PC-3 (cell line): Measurements from ENCODE around the gene MAP7. TPM values are rescaled to one million over a fixed set of nuclear protein-coding genes. Genes with fewer than 3 reads are reported as not detected.

Experiments used
- ATAC-seq: fragments of 200-7000 bp; cut with Tn5 transposase; 2 replicates; pipeline ENCODE4 v1.9.1; 2020; ENCODE audit warnings: mild to moderate bottlenecking, moderate library complexity
- BruUV-seq: library from RNA; stranded (reverse); fragments of 400-500 nt; replicated peaks from 2 replicates; lab custom pipeline; 2021; lab: Mats Ljungman, UMichigan
- CTCF ChIA-PET: fragments of 300-600 bp; sonication (Branson Sonifier 250); formaldehyde crosslinking; loops from one replicate; lab custom pipeline; 2022; ENCODE audit warnings: antibody characterized with exemption; lab: Charles Lee
- POLR2A ChIA-PET: fragments of 300-600 bp; sonication (Branson Sonifier 250); formaldehyde crosslinking; loops from one replicate; lab custom pipeline; 2022; ENCODE audit warnings: antibody characterized with exemption; ENCODE audit not compliant: unreplicated experiment; lab: Charles Lee
- DNase-seq: peaks from one replicate; pipeline ENCODE4 v3.0.0-alpha.2; 2015
- H2AFZ ChIP-seq: fragments of 300-600 bp; sonication (generic); 2 replicates; pipeline ENCODE4 v1.6.0; 2016; ENCODE audit warnings: antibody characterized with exemption, low read length
- H3F3A ChIP-seq: fragments of 300-600 bp; sonication (generic); one replicate; pipeline ENCODE4 v1.6.0; 2017; ENCODE audit warnings: antibody characterized with exemption, low read length, control low read depth, mild to moderate bottlenecking; ENCODE audit not compliant: unreplicated experiment
- H3K27ac ChIP-seq: fragments of 300-600 bp; sonication (generic); 2 replicates; pipeline ENCODE4 v1.5.1; 2016; ENCODE audit warnings: mild to moderate bottlenecking, low read length
- H3K27me3 ChIP-seq: fragments of 300-600 bp; sonication (generic); 2 replicates; pipeline ENCODE4 v1.6.1; 2016; ENCODE audit warnings: low read length, mixed read lengths
- H3K36me3 ChIP-seq: fragments of 300-600 bp; sonication (generic); 2 replicates; pipeline ENCODE4 v1.6.1; 2016; ENCODE audit warnings: low read depth, mixed run types, low read length, mixed read lengths
- H3K4me1 ChIP-seq: fragments of 300-600 bp; sonication (generic); 2 replicates; pipeline ENCODE4 v1.5.1; 2016; ENCODE audit warnings: low read length; ENCODE audit not compliant: insufficient read depth
- H3K4me2 ChIP-seq: fragments of 300-600 bp; sonication (generic); 2 replicates; pipeline ENCODE4 v1.6.0; 2016; ENCODE audit warnings: low read length
- H3K4me3 ChIP-seq: fragments of 300-600 bp; sonication (generic); 2 replicates; pipeline ENCODE4 v1.5.1; 2016; ENCODE audit warnings: mild to moderate bottlenecking, low read length, mixed read lengths
- H3K79me2 ChIP-seq: fragments of 300-600 bp; sonication (generic); 2 replicates; pipeline ENCODE4 v1.6.1; 2017; ENCODE audit warnings: low read length, mixed read lengths
- H3K9ac ChIP-seq: fragments of 300-600 bp; sonication (generic); 2 replicates; pipeline ENCODE4 v1.6.0; 2016; ENCODE audit warnings: mild to moderate bottlenecking, low read length
- H3K9me2 ChIP-seq: fragments of 300-600 bp; sonication (generic); replicated peaks from 2 replicates; pipeline ENCODE4 v1.6.1; 2016; ENCODE audit warnings: mixed run types, low read length, mixed read lengths
- H3K9me3 ChIP-seq: fragments of 300-600 bp; sonication (generic); 2 replicates; pipeline ENCODE4 v1.6.1; 2016; ENCODE audit warnings: low read length, mixed read lengths
- H4K20me1 ChIP-seq: fragments of 300-600 bp; sonication (generic); 2 replicates; pipeline ENCODE4 v1.6.1; 2016; ENCODE audit warnings: low read length, mixed read lengths
- EZH2 ChIP-seq: fragments of 300-600 bp; sonication (generic); IDR thresholded peaks from one replicate; pipeline ENCODE4 v1.6.1; 2017; ENCODE audit warnings: antibody characterized with exemption, mild to moderate bottlenecking, low read length; ENCODE audit not compliant: unreplicated experiment
- EZH2phosphoT487 ChIP-seq: fragments of 300-600 bp; sonication (generic); IDR thresholded peaks from 2 replicates; pipeline ENCODE4 v1.6.1; 2018; ENCODE audit warnings: mild to moderate bottlenecking, antibody characterized with exemption, low read length, borderline replicate concordance
- intact Hi-C: fragments of 100-400 bp; cut with micrococcal nuclease; formaldehyde crosslinking; loops from 2 replicates; pipeline ENCODE4 v1.9.0; 2023
- total RNA-seq: library from RNA; depleted of rRNA; stranded (reverse); fragments of >200 nt; gene quantifications from 2 replicates; pipeline ENCODE4 v1.2.3, GENCODE V29; 2014
- TF ChIP-seq, protein P1 (sequence below): fragments of 300-600 bp; sonication (generic); conservative IDR thresholded peaks from 2 replicates; pipeline ENCODE4 v1.5.1; 2017; ENCODE audit warnings: antibody characterized with exemption, low read depth, mild to moderate bottlenecking, low read length

The MAP7 gene
- total RNA-seq, 1 experiment from 2014 or later: 13.9 TPM

DNA sequence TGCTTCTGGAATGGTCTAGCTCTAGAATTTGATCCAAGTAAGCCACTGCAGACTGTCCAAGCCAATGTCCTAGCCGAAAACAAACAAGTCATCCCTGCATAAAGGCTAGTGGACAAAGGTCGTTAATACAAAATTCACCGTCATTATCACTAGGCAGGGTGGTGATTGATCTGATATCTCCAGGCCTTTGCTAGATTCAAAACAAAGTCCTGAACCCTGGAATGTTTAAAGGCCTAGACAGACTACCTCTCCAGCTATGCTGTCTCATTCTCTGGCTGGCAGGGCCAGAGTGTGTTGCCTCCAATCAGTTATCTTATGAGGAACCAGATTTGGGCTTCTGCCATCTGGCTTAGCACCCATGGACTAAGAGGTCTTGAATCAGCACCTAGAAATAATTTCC lies 38.3 kb downstream of the MAP7 start:
- Histone ChIP-seq H3K9me3 (no peaks in the 10 kb centered on the region), H3K4me1 (peaks cover 5% of the 10 kb centered on the region), H2AFZ (no peak overlapping the region), H3K9ac (no peak overlapping the region), H3K4me3 (no peak overlapping the region), H3K27ac (no peak overlapping the region), H3K4me2 (no peak overlapping the region), H3K9me2 (no peaks in the 10 kb centered on the region), H3K27me3 (no peaks in the 10 kb centered on the region), H3K36me3 (no peaks in the 10 kb centered on the region), H3K79me2 (peaks cover 21% of the 10 kb centered on the region), H4K20me1 (peaks cover 5% of the 10 kb centered on the region; the same call in 1 of the 2 replicates), H3F3A (no peaks in the 10 kb centered on the region)
- no peak for DNase-seq
- BruUV-seq: no TSS peak
- TF ChIP-seq EZH2phosphoT487 (no peak), EZH2 (no peak)
- TF ChIP-seq, protein P1, sequence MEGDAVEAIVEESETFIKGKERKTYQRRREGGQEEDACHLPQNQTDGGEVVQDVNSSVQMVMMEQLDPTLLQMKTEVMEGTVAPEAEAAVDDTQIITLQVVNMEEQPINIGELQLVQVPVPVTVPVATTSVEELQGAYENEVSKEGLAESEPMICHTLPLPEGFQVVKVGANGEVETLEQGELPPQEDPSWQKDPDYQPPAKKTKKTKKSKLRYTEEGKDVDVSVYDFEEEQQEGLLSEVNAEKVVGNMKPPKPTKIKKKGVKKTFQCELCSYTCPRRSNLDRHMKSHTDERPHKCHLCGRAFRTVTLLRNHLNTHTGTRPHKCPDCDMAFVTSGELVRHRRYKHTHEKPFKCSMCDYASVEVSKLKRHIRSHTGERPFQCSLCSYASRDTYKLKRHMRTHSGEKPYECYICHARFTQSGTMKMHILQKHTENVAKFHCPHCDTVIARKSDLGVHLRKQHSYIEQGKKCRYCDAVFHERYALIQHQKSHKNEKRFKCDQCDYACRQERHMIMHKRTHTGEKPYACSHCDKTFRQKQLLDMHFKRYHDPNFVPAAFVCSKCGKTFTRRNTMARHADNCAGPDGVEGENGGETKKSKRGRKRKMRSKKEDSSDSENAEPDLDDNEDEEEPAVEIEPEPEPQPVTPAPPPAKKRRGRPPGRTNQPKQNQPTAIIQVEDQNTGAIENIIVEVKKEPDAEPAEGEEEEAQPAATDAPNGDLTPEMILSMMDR: no peak
- POLR2A ChIA-PET: no interaction called here
- intact Hi-C loops: no loop called here
- no peak for ATAC-seq
- CTCF ChIA-PET: interaction anchor here (0.5 kb wide), 1 partner anchor 496 kb away, joined by 4 read pairs; no protein-coding TSS in a partner anchor

DNA sequence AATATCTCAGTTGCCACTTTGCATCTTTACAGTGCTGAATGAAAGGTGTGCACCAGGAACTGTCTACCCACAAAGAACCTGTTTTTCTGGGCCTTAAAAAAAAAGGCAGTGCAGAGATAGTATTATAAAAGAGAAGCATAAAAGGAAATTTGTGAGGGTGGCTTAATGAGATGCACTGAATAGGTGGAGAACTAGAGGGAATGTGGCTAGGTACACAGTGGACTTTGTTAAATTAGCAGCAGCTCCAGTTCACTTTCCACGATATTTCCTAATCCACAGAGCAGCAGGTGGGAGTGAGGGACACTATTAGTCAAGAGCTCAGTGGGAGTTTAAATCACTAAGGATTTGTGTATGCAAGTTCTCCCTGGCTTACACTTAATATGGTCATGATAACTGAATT lies 38.8 kb downstream of the MAP7 start:
- TF ChIP-seq, protein P1: no peak
- TF ChIP-seq EZH2 (no peak), EZH2phosphoT487 (no peak)
- ChIA-PET CTCF (no interaction called here), POLR2A (no interaction called here)
- Histone ChIP-seq H4K20me1 (0 out of 2 replicates have a peak, but pooled peaks cover under 1% of the 10 kb centered on the region), H2AFZ (no peak overlapping the region), H3F3A (no peaks in the 10 kb centered on the region), H3K27me3 (no peaks in the 10 kb centered on the region), H3K27ac (no peak overlapping the region), H3K4me3 (no peak overlapping the region), H3K9me3 (no peaks in the 10 kb centered on the region), H3K4me1 (no peaks in the 10 kb centered on the region), H3K4me2 (no peak overlapping the region), H3K9me2 (no peaks in the 10 kb centered on the region), H3K9ac (no peak overlapping the region), H3K79me2 (peaks cover 17% of the 10 kb centered on the region), H3K36me3 (no peaks in the 10 kb centered on the region)
- BruUV-seq: no TSS peak
- ATAC-seq (no peak), DNase-seq (no peak)
- intact Hi-C loops: no loop called here

DNA sequence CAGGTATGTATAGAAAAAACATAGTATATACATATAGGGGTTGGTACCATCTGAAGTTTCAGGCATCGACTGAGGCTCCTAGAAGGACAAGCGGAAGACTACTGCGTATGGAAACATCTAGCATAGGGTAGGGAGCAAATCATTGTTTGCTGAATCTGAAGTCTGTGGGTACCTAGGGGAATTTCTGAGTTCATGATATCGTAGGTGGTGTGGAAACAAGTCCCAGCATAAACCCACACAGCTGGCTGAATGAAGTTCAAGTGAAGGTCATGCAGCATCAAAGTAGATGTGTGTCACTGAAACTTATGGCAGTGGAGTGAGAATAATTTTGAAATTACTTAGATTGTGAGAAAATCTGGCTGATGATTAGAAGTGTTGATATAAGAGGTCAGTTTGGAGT lies 39.4 kb downstream of the MAP7 start:
- H3K9me2 ChIP-seq: no peaks in the 10 kb centered on the region
- intact Hi-C loops: no loop called here
- no peaks in the 10 kb centered on the region for H3K36me3 ChIP-seq
- POLR2A ChIA-PET: no interaction called here
- BruUV-seq: no TSS peak
- H3K9ac ChIP-seq: no peak overlapping the region
- H3F3A ChIP-seq: no peaks in the 10 kb centered on the region
- H3K27me3 ChIP-seq: no peaks in the 10 kb centered on the region
- DNase-seq (no peak), ATAC-seq (no peak)
- no peak overlapping the region for H3K4me3 ChIP-seq
- CTCF ChIA-PET: no interaction called here
- H2AFZ ChIP-seq: no peak overlapping the region
- no peak overlapping the region for H3K27ac ChIP-seq
- no peaks in the 10 kb centered on the region for H4K20me1 ChIP-seq
- no peak overlapping the region for H3K4me2 ChIP-seq
- peaks cover 11% of the 10 kb centered on the region for H3K79me2 ChIP-seq
- no peaks in the 10 kb centered on the region for H3K9me3 ChIP-seq
- H3K4me1 ChIP-seq: no peaks in the 10 kb centered on the region
- TF ChIP-seq EZH2phosphoT487 (no peak), EZH2 (no peak)
- TF ChIP-seq, protein P1: no peak
